SK-N-SH treated with all-trans-retinoic acid at 6 μM for 48 hours (cell line): ENCODE results near the gene BMF.

Source experiments
- ATAC-seq: fragments of 200-7000 bp; cut with Tn5 transposase; 3 replicates; pipeline ENCODE4 v1.9.1; 2020; ENCODE audit warnings: mild to moderate bottlenecking, moderate library complexity
- ARNTL ChIP-seq: fragments of 450-650 bp; formaldehyde crosslinking; IDR thresholded peaks from 2 replicates; pipeline ENCODE4 v1.5.0; 2020; ENCODE audit warnings: low read depth, mild to moderate bottlenecking, moderate library complexity, borderline replicate concordance
- BACH2 ChIP-seq: fragments of 250-450 bp; sonication (Bioruptor Pico); IDR thresholded peaks from 2 replicates; pipeline ENCODE4 v1.9.0; 2021; ENCODE audit warnings: mild to moderate bottlenecking, borderline replicate concordance
- CREB5 ChIP-seq: fragments of 250-450 bp; sonication (Bioruptor Pico); IDR thresholded peaks from 2 replicates; pipeline ENCODE4 v1.5.1; 2020; ENCODE audit warnings: low read depth, mild to moderate bottlenecking, moderate library complexity
- CSDC2 ChIP-seq: fragments of 250-450 bp; sonication (Bioruptor Pico); IDR thresholded peaks from 2 replicates; pipeline ENCODE4 v1.5.0; 2020; ENCODE audit warnings: mild to moderate bottlenecking, moderate library complexity
- ESRRG ChIP-seq: fragments of 250-450 bp; sonication (Bioruptor Pico); IDR thresholded peaks from 2 replicates; pipeline ENCODE4 v1.6.1; 2021; ENCODE audit warnings: mild to moderate bottlenecking
- GLIS3 ChIP-seq: fragments of 250-450 bp; sonication (Bioruptor Pico); IDR thresholded peaks from 2 replicates; pipeline ENCODE4 v1.5.0; 2020; ENCODE audit warnings: mild to moderate bottlenecking, moderate library complexity
- ISL1 ChIP-seq: fragments of 250-450 bp; sonication (Bioruptor Pico); IDR thresholded peaks from 2 replicates; pipeline ENCODE4 v2.1.2; 2022; ENCODE audit warnings: mild to moderate bottlenecking, moderate library complexity
- PATZ1 ChIP-seq: fragments of 250-450 bp; sonication (Bioruptor Pico); IDR thresholded peaks from 2 replicates; pipeline ENCODE4 v1.8.0; 2020; ENCODE audit warnings: mild to moderate bottlenecking, moderate library complexity, borderline replicate concordance
- PPARA ChIP-seq: fragments of 250-450 bp; sonication (Bioruptor Pico); IDR thresholded peaks from 2 replicates; pipeline ENCODE4 v1.5.0; 2020; ENCODE audit warnings: mild to moderate bottlenecking, borderline replicate concordance
- RARB ChIP-seq: fragments of 250-450 bp; sonication (Bioruptor Pico); IDR thresholded peaks from 2 replicates; pipeline ENCODE4 v1.8.0; 2021; ENCODE audit warnings: mild to moderate bottlenecking, moderate library complexity
- SNAI2 ChIP-seq: fragments of 250-450 bp; sonication (Bioruptor Pico); IDR thresholded peaks from 2 replicates; pipeline ENCODE4 v1.5.0; 2020; ENCODE audit warnings: mild to moderate bottlenecking, moderate library complexity
- TCF4 ChIP-seq: fragments of 250-450 bp; sonication (Bioruptor Pico); IDR thresholded peaks from 2 replicates; pipeline ENCODE4 v1.8.0; 2021; ENCODE audit warnings: mild to moderate bottlenecking, moderate library complexity, borderline replicate concordance
- TOX ChIP-seq: fragments of 250-450 bp; sonication (Bioruptor Pico); IDR thresholded peaks from 2 replicates; pipeline ENCODE4 v1.8.0; 2021; ENCODE audit warnings: mild to moderate bottlenecking, moderate library complexity, borderline replicate concordance
- TSHZ2 ChIP-seq: fragments of 250-450 bp; sonication (Bioruptor Pico); IDR thresholded peaks from 2 replicates; pipeline ENCODE4 v1.5.0; 2020; ENCODE audit warnings: mild to moderate bottlenecking, moderate library complexity
- ZFP3 ChIP-seq: fragments of 250-450 bp; sonication (Bioruptor Pico); IDR thresholded peaks from 2 replicates; pipeline ENCODE4 v1.5.0; 2020; ENCODE audit warnings: mild to moderate bottlenecking, moderate library complexity
- ZFP30 ChIP-seq: fragments of 450-650 bp; formaldehyde crosslinking; IDR thresholded peaks from 2 replicates; pipeline ENCODE4 v1.5.0; 2022; ENCODE audit warnings: mild to moderate bottlenecking, moderate library complexity
- ZNF565 ChIP-seq: fragments of 450-650 bp; formaldehyde crosslinking; conservative IDR thresholded peaks from 2 replicates; pipeline ENCODE4 v1.5.0; 2020; ENCODE audit warnings: low read depth, mild to moderate bottlenecking, moderate library complexity
- ZNF70 ChIP-seq: fragments of 450-650 bp; formaldehyde crosslinking; IDR thresholded peaks from 2 replicates; pipeline ENCODE4 v1.5.0; 2020; ENCODE audit warnings: mild to moderate bottlenecking, moderate library complexity
- ZNF8 ChIP-seq: fragments of 450-650 bp; formaldehyde crosslinking; IDR thresholded peaks from 2 replicates; pipeline ENCODE4 v1.5.0; 2020; ENCODE audit warnings: mild to moderate bottlenecking, moderate library complexity

BMF gene

DNA sequence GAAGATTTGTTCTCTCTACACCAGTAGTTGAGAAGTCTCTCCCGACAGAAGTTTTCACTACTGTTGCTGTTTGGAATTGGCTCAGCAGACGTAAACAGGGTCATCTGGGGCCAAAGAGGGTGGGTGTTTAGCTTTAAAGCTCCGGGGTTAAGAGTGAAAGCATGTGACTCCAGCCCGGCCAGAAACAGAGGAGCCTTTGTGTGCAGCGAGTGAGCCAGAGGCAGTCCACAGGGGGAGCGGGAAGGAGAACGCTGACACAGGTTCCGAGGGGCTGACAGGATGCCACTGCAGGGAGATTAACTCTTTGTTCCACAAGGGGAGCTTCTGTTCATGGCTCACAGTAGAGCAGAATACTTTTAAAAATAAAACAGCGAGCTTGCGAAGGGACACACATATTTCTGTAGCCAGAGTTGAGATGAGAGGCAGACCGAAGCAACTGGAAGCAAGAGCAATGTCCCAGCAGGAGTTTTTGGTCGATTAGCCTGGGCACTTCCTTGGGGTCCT is 26.9 kb downstream of the BMF start:
- no peak for TF ChIP-seq TOX (CRISPR knock-in tag)
- TF ChIP-seq ZFP3 (CRISPR knock-in tag), result peak; percentile 37; the same call in 1 of the 2 replicates
- no peak for TF ChIP-seq TSHZ2 (CRISPR knock-in tag)
- TF ChIP-seq BACH2 (CRISPR knock-in tag), result no peak
- no peak for TF ChIP-seq ZNF8 (CRISPR knock-in tag)
- no peak for TF ChIP-seq RARB (CRISPR knock-in tag)
- ATAC-seq, result peak; percentile 95

GRCh38 chr15:40080847-40081246 is 27.8 kb downstream of the BMF start:
- no peak for ATAC-seq
- TF ChIP-seq GLIS3 (CRISPR knock-in tag) (no peak), ZNF8 (CRISPR knock-in tag) (no peak), ESRRG (CRISPR knock-in tag) (no peak), PATZ1 (CRISPR knock-in tag) (no peak)

- no peak for ATAC-seq
Observed at GRCh38 chr15:40080104-40080503, 28.6 kb downstream of the BMF start.

More at GRCh38 chr15:40080104-40080503, 28.6 kb downstream of the BMF start:
- no peak for TF ChIP-seq ZNF70 (CRISPR knock-in tag)
- no peak for TF ChIP-seq TSHZ2 (CRISPR knock-in tag)
- TF ChIP-seq PATZ1 (CRISPR knock-in tag), result no peak
- no peak for TF ChIP-seq TOX (CRISPR knock-in tag)
- no peak for TF ChIP-seq ISL1 (CRISPR knock-in tag)
- no peak for TF ChIP-seq ESRRG (CRISPR knock-in tag)
- TF ChIP-seq ZFP30 (CRISPR knock-in tag), result no peak
- no peak for TF ChIP-seq ZNF8 (CRISPR knock-in tag)
- no peak for TF ChIP-seq ZNF565
- no peak for TF ChIP-seq TCF4 (CRISPR knock-in tag)
- no peak for TF ChIP-seq GLIS3 (CRISPR knock-in tag)
- no peak for TF ChIP-seq ZFP3 (CRISPR knock-in tag)
- no peak for TF ChIP-seq ARNTL
- TF ChIP-seq CSDC2 (CRISPR knock-in tag), result no peak
- no peak for TF ChIP-seq SNAI2 (CRISPR knock-in tag)
- TF ChIP-seq PPARA (CRISPR knock-in tag), result no peak
- TF ChIP-seq CREB5 (CRISPR knock-in tag), result no peak
